ENCODE measurements around the gene GEMIN8. TPM values are rescaled to one million over a fixed set of nuclear protein-coding genes. Genes with fewer than 3 reads are reported as not detected.

Gene GEMIN8
- total and polyA plus RNA-seq, 7 experiments from 2014 or later, result 9.7 to 35.8 (median 12.7) TPM

GRCh38 chrX:13966071-13966792, 63.5 kb downstream of the GEMIN8 start:
- peaks cover 0 to 2% (median 0%) of the 10 kb centered on the region in 11 donors for H3K9me3 Mint-ChIP-seq
- ChIA-PET CTCF (no interaction called here), POLR2A (no interaction called here)
- Histone ChIP-seq H3K4me3 (ENCODE audit: low read length) (no peak overlapping the region), H3K36me3 (ENCODE audit: control insufficient read depth in 2 of 3, insufficient read depth in 3 of 3, low read length in 3 of 3) (no peaks in the 10 kb centered on the region), H3K27ac (ENCODE audit: low read depth, low read length) (no peak overlapping the region), H3K27me3 (ENCODE audit: control insufficient read depth in 2 of 2, insufficient read depth in 2 of 2, low read length in 2 of 2) (no peaks in the 10 kb centered on the region), H3K9me3 (ENCODE audit: control insufficient read depth in 2 of 3, low read length in 3 of 3) (no peaks in the 10 kb centered on the region), H3K4me1 (ENCODE audit: control insufficient read depth in 2 of 2, insufficient read depth in 2 of 2, low read length in 2 of 2) (no peaks in the 10 kb centered on the region)
- ATAC-seq, result no peak
- no peak for DNase-seq
- intact Hi-C loops (cut with micrococcal nuclease), result no loop called here
- no peaks in the 10 kb centered on the region for H3K36me3 Mint-ChIP-seq
- no peaks in the 10 kb centered on the region for H3K27me3 Mint-ChIP-seq
- no peak overlapping the region for H3K4me3 Mint-ChIP-seq
- no peaks in the 10 kb centered on the region for H3K4me1 Mint-ChIP-seq
- H3K27ac Mint-ChIP-seq, result no peak overlapping the region

DNA sequence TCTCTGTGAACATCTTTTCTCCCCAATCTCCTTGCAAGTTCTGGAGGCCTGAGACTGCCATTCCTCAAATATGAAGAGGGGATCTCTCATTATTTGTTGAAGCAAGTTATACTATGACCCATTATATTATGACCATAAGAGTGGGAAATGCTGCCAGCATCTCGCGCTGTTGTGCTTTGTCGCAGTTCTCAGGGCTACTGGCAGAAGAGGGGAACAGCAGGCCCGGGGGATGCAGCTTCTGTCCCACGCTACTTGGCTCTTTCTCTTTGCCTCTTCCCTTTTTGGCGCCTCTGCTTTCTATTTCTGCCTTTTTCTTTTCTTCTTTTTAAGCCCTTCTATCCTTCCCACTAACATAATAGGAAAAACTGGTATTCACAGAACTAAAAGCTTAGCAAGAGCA, 64.2 kb downstream of the GEMIN8 start:
- no peaks in the 10 kb centered on the region for H3K36me3 ChIP-seq (ENCODE audit: control insufficient read depth in 2 of 3, insufficient read depth in 3 of 3, low read length in 3 of 3)
- Mint-ChIP-seq H3K4me3 (no peak overlapping the region), H3K9me3 (peaks cover 0 to 1% (median 0%) of the 10 kb centered on the region in 11 donors), H3K27ac (no peak overlapping the region), H3K4me1 (no peaks in the 10 kb centered on the region), H3K27me3 (no peaks in the 10 kb centered on the region), H3K36me3 (no peaks in the 10 kb centered on the region)
- ChIA-PET CTCF (no interaction called here), POLR2A (no interaction called here)
- intact Hi-C loops (cut with micrococcal nuclease), result no loop called here
- no peaks in the 10 kb centered on the region for H3K9me3 ChIP-seq (ENCODE audit: control insufficient read depth in 2 of 3, low read length in 3 of 3)
- no peaks in the 10 kb centered on the region for H3K27me3 ChIP-seq (ENCODE audit: control insufficient read depth in 2 of 2, insufficient read depth in 2 of 2, low read length in 2 of 2)
- no peaks in the 10 kb centered on the region for H3K4me1 ChIP-seq (ENCODE audit: control insufficient read depth in 2 of 2, insufficient read depth in 2 of 2, low read length in 2 of 2)
- H3K4me3 ChIP-seq (ENCODE audit: low read length), result no peak overlapping the region
- ATAC-seq (no peak), DNase-seq (no peak)
- H3K27ac ChIP-seq (ENCODE audit: low read depth, low read length), result no peak overlapping the region

DNA sequence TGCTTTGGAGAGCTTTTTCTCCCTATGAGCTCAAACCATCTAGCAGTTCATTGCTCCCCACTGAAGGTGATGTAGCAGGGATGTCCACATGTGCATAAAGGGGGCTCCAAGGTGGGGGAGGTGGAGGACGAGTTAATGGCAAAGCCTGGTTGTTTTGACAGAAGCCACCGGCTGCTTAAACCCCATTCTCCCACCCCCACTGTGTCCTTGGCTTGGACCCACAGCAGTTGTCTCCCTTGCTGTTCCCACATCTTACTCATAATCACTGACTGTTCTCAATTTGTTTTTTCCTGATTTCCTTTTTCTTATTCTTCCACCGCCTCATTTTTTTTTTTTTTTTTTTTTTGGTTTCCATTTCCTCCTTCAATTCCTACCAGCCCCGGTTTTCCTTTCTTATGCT, 72.7 kb downstream of the GEMIN8 start:
- H3K4me1 Mint-ChIP-seq, result peaks cover 0 to 6% (median 4%) of the 10 kb centered on the region in 7 donors
- no peak overlapping the region for H3K4me3 Mint-ChIP-seq
- peaks cover 0 to 7% (median 0%) of the 10 kb centered on the region in 11 donors for H3K9me3 Mint-ChIP-seq
- ChIA-PET CTCF (no interaction called here), POLR2A (no interaction called here)
- no peaks in the 10 kb centered on the region for H3K27me3 Mint-ChIP-seq
- intact Hi-C loops (cut with micrococcal nuclease), result no loop called here
- ATAC-seq, result no peak
- DNase-seq, result no peak
- Histone ChIP-seq H3K4me1 (ENCODE audit: control insufficient read depth in 2 of 2, insufficient read depth in 2 of 2, low read length in 2 of 2) (no peaks in the 10 kb centered on the region), H3K4me3 (ENCODE audit: low read length) (no peak overlapping the region), H3K36me3 (ENCODE audit: control insufficient read depth in 2 of 3, insufficient read depth in 3 of 3, low read length in 3 of 3) (no peaks in the 10 kb centered on the region), H3K9me3 (ENCODE audit: control insufficient read depth in 2 of 3, low read length in 3 of 3) (no peaks in the 10 kb centered on the region), H3K27ac (ENCODE audit: low read depth, low read length) (no peak overlapping the region), H3K27me3 (ENCODE audit: control insufficient read depth in 2 of 2, insufficient read depth in 2 of 2, low read length in 2 of 2) (no peaks in the 10 kb centered on the region)
- peaks cover 0 to 5% (median 0%) of the 10 kb centered on the region in 5 donors for H3K36me3 Mint-ChIP-seq
- H3K27ac Mint-ChIP-seq, result no peak overlapping the region

Other genes starting within 250 kb of the GEMIN8 start
- not detected for gene GPM6B, start 212.8 kb downstream of the GEMIN8 start, total RNA-seq
- under 1 TPM; 0.18 to 0.27 TPM for gene GPM6B, start 212.8 kb downstream of the GEMIN8 start, polyA plus RNA-seq